ENCODE measurements around the gene IFNA10. TPM values are rescaled to one million over a fixed set of nuclear protein-coding genes. Genes with fewer than 3 reads are reported as not detected.
"Not testable (repeated sequence)": the region's sequence is repeated elsewhere in the genome, so short reads cannot be mapped to it uniquely, and the experiment has no call there.

IFNA10 gene
- total RNA-seq = not detected
- not detected for polyA plus RNA-seq

DNA sequence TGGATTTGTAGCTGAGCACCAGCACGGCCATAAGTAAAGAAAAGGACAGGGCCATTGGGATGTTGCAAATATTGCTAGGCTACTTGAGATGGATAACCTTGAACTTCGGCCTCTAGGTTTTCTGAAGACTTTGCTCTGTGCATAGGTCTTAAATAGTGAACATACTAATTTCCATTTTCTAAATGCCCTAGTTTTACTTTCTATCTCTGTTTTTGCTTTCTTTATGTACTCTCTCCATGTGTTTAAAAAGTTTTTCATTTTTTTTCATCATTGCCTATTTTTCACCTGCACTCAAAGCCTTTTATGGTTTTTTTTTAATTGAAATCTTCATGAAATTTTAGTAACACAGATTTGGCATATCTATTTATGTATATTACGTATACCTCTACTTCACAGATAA lies at the start of gene IFNA10:
IFNA10 (minus strand) TSS at position 101 of the 400 bp plus-strand sequence; CDS start at position 55, 46 bp downstream.
- H3K27me3 ChIP-seq; intact Hi-C loops (cut with DNase I); H3K4me3 ChIP-seq; H3K27ac ChIP-seq; H3K9me3 ChIP-seq; H3K4me1 ChIP-seq; ATAC-seq; DNase-seq; H3K36me3 ChIP-seq: not testable (repeated sequence)
- 58 to 59% methylated on average over 3 of the region's 3 CpGs for WGBS, 2 donors
- peak; percentile 75 for FAIRE-seq

DNA sequence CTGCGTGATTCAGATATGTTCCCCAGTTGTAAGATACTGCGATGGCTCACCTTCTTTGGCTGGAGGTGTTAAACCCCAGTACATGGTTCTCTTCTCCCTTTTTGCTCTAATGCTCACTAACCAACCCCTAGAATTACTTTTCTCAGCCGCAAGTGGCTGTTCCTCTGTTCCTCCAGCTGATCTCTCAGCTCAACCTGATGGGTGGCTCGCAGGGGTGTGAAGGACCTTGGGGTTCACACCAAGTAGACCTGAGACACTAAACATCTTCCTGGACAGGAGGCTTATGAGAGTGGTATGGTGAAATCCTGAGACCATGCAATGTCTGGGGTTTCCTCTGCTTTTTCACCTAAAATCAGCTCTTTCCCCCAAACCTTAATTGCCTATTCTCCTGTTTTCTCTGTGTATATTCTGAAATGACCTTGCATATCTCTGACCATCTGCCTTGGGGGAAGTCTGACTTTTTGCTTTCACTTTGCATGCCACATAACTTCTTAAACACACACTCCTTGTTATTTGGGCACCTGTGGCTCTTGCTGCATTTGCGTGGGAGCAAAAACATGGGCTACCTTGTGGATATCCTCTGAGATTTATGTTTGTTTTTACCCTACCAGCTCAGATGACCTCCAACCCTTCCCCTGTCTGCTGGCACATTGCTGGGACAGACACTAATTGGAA lies 48.7 kb upstream of the IFNA10 start:
- Histone ChIP-seq H3K4me1 (peaks cover 0 to 4% (median 0%) of the 10 kb centered on the region in 3 donors), H3K9me3 (no peaks in the 10 kb centered on the region), H3K27me3 (no peaks in the 10 kb centered on the region), H3K4me3 (no peak overlapping the region), H3K36me3 (no peaks in the 10 kb centered on the region), H3K27ac (no peak overlapping the region)
- WGBS, 2 donors = 66 to 68% methylated on average over 5 of the region's 5 CpGs
- intact Hi-C loops (cut with DNase I) = no loop called here
- ATAC-seq = no peak
- no peak for DNase-seq
- no peak for FAIRE-seq
- TF ChIP-seq CTCF (IDR thresholded peaks at IDR 0.05) = no peak

- H3K4me3 ChIP-seq = no peak overlapping the region
- no peak for FAIRE-seq
- DNase-seq = no peak
- H3K36me3 ChIP-seq = no peaks in the 10 kb centered on the region
- H3K27ac ChIP-seq = no peak overlapping the region
- H3K4me1 ChIP-seq = peaks cover 0 to 4% (median 0%) of the 10 kb centered on the region in 3 donors
- ATAC-seq = peak in 3 of 4 donors; percentile 75 to 82 (median 80)
- TF ChIP-seq CTCF (IDR thresholded peaks at IDR 0.05) = peak in 3 of 4 donors; percentile 15 to 33 (median 27)
- H3K27me3 ChIP-seq = no peaks in the 10 kb centered on the region
- WGBS, 2 donors = 1% methylated on average over 3 of the region's 3 CpGs
- intact Hi-C loops (cut with DNase I) = no loop called here
- no peaks in the 10 kb centered on the region for H3K9me3 ChIP-seq
Observed at GRCh38 chr9:21252721-21253547, 46.0 kb upstream of the IFNA10 start.

- Histone ChIP-seq H3K36me3 (no peaks in the 10 kb centered on the region), H3K9me3 (no peaks in the 10 kb centered on the region), H3K4me1 (peaks cover 0 to 4% (median 0%) of the 10 kb centered on the region in 3 donors), H3K27me3 (no peaks in the 10 kb centered on the region), H3K4me3 (no peak overlapping the region), H3K27ac (no peak overlapping the region)
- FAIRE-seq = no peak
- 27 to 28% methylated on average over 4 of the region's 4 CpGs for WGBS, 2 donors
- no peak for DNase-seq
- no peak for TF ChIP-seq CTCF (IDR thresholded peaks at IDR 0.05)
- ATAC-seq = peak in 2 of 4 donors; percentile 27 to 37
- intact Hi-C loops (cut with DNase I) = no loop called here
Observed at GRCh38 chr9:21251638-21252037, 44.7 kb upstream of the IFNA10 start.

- Histone ChIP-seq H3K27me3 (no peaks in the 10 kb centered on the region), H3K27ac (no peak overlapping the region), H3K36me3 (no peaks in the 10 kb centered on the region), H3K4me1 (peaks cover 0 to 4% (median 0%) of the 10 kb centered on the region in 3 donors), H3K4me3 (no peak overlapping the region), H3K9me3 (no peaks in the 10 kb centered on the region)
- TF ChIP-seq CTCF (IDR thresholded peaks at IDR 0.05) = no peak
- intact Hi-C loops (cut with DNase I) = no loop called here
- ATAC-seq (no peak), DNase-seq (no peak), FAIRE-seq (no peak)
- 12 to 15% methylated on average over 1 of the region's 1 CpG for WGBS, 2 donors
Observed at GRCh38 chr9:21251190-21251589, 44.2 kb upstream of the IFNA10 start.
